HepG2 (cell line): Measurements from ENCODE around the gene SWSAP1. TPM values are rescaled to one million over a fixed set of nuclear protein-coding genes. Genes with fewer than 3 reads are reported as not detected.

Experiments used
- BCL3 ChIP-seq: sonication (generic); formaldehyde crosslinking; IDR thresholded peaks from 2 replicates; pipeline ENCODE4 v1.5.1; 2020; ENCODE audit warnings: mild to moderate bottlenecking, missing genetic modification reagents, moderate library complexity
- CENPX ChIP-seq: sonication (generic); formaldehyde crosslinking; IDR thresholded peaks from 2 replicates; pipeline ENCODE4 v1.9.0; 2021; ENCODE audit warnings: mild to moderate bottlenecking, missing genetic modification reagents, moderate library complexity
- EED ChIP-seq: sonication (generic); formaldehyde crosslinking; IDR thresholded peaks from 2 replicates; pipeline ENCODE4 v1.5.0; 2020; ENCODE audit warnings: mild to moderate bottlenecking, missing genetic modification reagents
- HIC2 ChIP-seq: sonication (generic); formaldehyde crosslinking; IDR thresholded peaks from 2 replicates; pipeline ENCODE4 v1.9.0; 2022; ENCODE audit warnings: low read depth, missing genetic modification reagents
- HNF1B ChIP-seq: sonication (generic); formaldehyde crosslinking; IDR thresholded peaks from 2 replicates; pipeline ENCODE4 v1.5.1; 2020; ENCODE audit warnings: mild to moderate bottlenecking, moderate library complexity, missing genetic modification reagents
- HOXA3 ChIP-seq: sonication (generic); formaldehyde crosslinking; IDR thresholded peaks from 2 replicates; pipeline ENCODE4 v1.5.0; 2020; ENCODE audit warnings: missing genetic modification reagents
- IKZF4 ChIP-seq: sonication (generic); formaldehyde crosslinking; IDR thresholded peaks from 2 replicates; pipeline ENCODE4 v1.5.1; 2020; ENCODE audit warnings: borderline replicate concordance, mild to moderate bottlenecking, low read depth, missing genetic modification reagents; ENCODE audit errors: not compliant biosample characterization
- MAF1 ChIP-seq: sonication (generic); formaldehyde crosslinking; IDR thresholded peaks from 2 replicates; pipeline ENCODE4 v1.5.0; 2020; ENCODE audit warnings: missing genetic modification reagents, borderline replicate concordance
- MAX ChIP-seq: IDR thresholded peaks from 2 replicates; pipeline ENCODE4 v1.6.1; 2012; ENCODE audit warnings: inconsistent platforms
- MTA1 ChIP-seq: sonication (generic); formaldehyde crosslinking; IDR thresholded peaks from 2 replicates; pipeline ENCODE4 v1.4.0; 2020; ENCODE audit warnings: missing genetic modification reagents, mild to moderate bottlenecking, borderline replicate concordance
- PAX8 ChIP-seq: sonication (generic); formaldehyde crosslinking; IDR thresholded peaks from 2 replicates; pipeline ENCODE4 v1.8.0; 2022; ENCODE audit warnings: mild to moderate bottlenecking, missing genetic modification reagents, borderline replicate concordance
- POLR2A ChIP-seq, 2 experiments: IDR thresholded peaks; 2 replicates each; pipeline ENCODE4 v1.6.1; 2011; ENCODE audit warnings: low read depth in 2 of 2, low read length in 2 of 2, mild to moderate bottlenecking in 1 of 2, moderate library complexity in 1 of 2; ENCODE audit not compliant: insufficient read depth in 1 of 2
- SP1 ChIP-seq, 2 experiments: fragments of 450-650 bp in 1 of 2; sonication (generic) in 1 of 2; formaldehyde crosslinking in 1 of 2; IDR thresholded peaks; 2 replicates each; pipeline versions ENCODE4 v1.4.0 to v1.6.1; 2016 to 2020; ENCODE audit warnings: missing genetic modification reagents in 1 of 2
- SUZ12 ChIP-seq: fragments of 150-350 bp; IDR thresholded peaks from 2 replicates; pipeline ENCODE4 v1.6.1; 2014; ENCODE audit warnings: low read depth, low read length
- TAF15 ChIP-seq: fragments of 200-400 bp; formaldehyde crosslinking; IDR thresholded peaks from one replicate; pipeline ENCODE4 v1.6.1; 2018; ENCODE audit warnings: mild to moderate bottlenecking, low read depth, low read length; ENCODE audit not compliant: poor library complexity, severe bottlenecking
- TBP ChIP-seq: sonication (generic); formaldehyde crosslinking; IDR thresholded peaks from 2 replicates; pipeline ENCODE4 v1.5.0; 2020; ENCODE audit warnings: missing genetic modification reagents
- TEAD3 ChIP-seq: optimal IDR thresholded peaks from 2 replicates; pipeline ENCODE3; 2016; ENCODE audit warnings: borderline replicate concordance
- TFAP4 ChIP-seq: sonication (generic); IDR thresholded peaks from 2 replicates; pipeline ENCODE4 v1.6.1; 2016; ENCODE audit warnings: low read depth, borderline replicate concordance
- ZBTB8A ChIP-seq: sonication (generic); formaldehyde crosslinking; IDR thresholded peaks from 2 replicates; pipeline ENCODE4 v1.4.0; 2020; ENCODE audit warnings: mild to moderate bottlenecking, low read depth, missing genetic modification reagents, borderline replicate concordance
- ZNF607 ChIP-seq: sonication (generic); formaldehyde crosslinking; IDR thresholded peaks from 2 replicates; pipeline ENCODE4 v1.5.1; 2020; ENCODE audit warnings: missing genetic modification reagents, mild to moderate bottlenecking, borderline replicate concordance
- ZNF672 ChIP-seq: sonication (generic); formaldehyde crosslinking; IDR thresholded peaks from 2 replicates; pipeline ENCODE4 v1.8.1; 2022; ENCODE audit warnings: missing genetic modification reagents
- ZNF713 ChIP-seq: sonication (generic); formaldehyde crosslinking; IDR thresholded peaks from 2 replicates; pipeline ENCODE4 v1.4.0; 2020; ENCODE audit warnings: mild to moderate bottlenecking, missing genetic modification reagents
- ZNF724P ChIP-seq: sonication (generic); formaldehyde crosslinking; IDR thresholded peaks from 2 replicates; pipeline ENCODE4 v1.8.0; 2022; ENCODE audit warnings: missing genetic modification reagents, borderline replicate concordance
- polyA plus RNA-seq, 8 experiments: library from polyadenylated mRNA; depleted of rRNA in 3 of 8; stranded (reverse) in 7 of 8; unstranded in 1 of 8; fragments of >200 nt; fragmentation: Illumina TruSeq in 4 of 8; extraction: Trizol in 4 of 8; gene quantifications; 2 replicates each; pipeline versions ENCODE4 v1.2.1 to v1.2.3, GENCODE V29; 2011 to 2016; ENCODE audit warnings: low read depth in 4 of 8, missing spikeins in 1 of 8, mixed read lengths in 1 of 8; ENCODE audit not compliant: insufficient read depth in 1 of 8
- total RNA-seq, 5 experiments: library from RNA; depleted of rRNA; stranded (reverse); fragments of >200 nt; fragmentation: Illumina TruSeq; extraction: Trizol; gene quantifications; 2 replicates each; pipeline ENCODE4 v1.2.3, GENCODE V29; 2016; ENCODE audit warnings: low read depth in 1 of 5

The SWSAP1 gene
- total and polyA plus RNA-seq, 2 of the 13 experiments (the other 11 are each of a cell fraction or from before 2014, with no cell fraction given) = 2.7 to 3.3 TPM

GRCh38 chr19:11382898-11383705, 8.6 kb downstream of the SWSAP1 start (continued):
- no peak for TF ChIP-seq HIC2 (CRISPR knock-in tag)
- TF ChIP-seq ZNF724P (CRISPR knock-in tag) = peak; percentile 0; the same call in 1 of the 2 replicates
- no peak for TF ChIP-seq EED (CRISPR knock-in tag)
- TF ChIP-seq SP1 (IDR thresholded peaks at IDR 0.05) = no peak
- TF ChIP-seq SP1 (CRISPR knock-in tag; IDR thresholded peaks at IDR 0.05) = no peak
- peak; percentile 0; the same call in 1 of the 2 replicates for TF ChIP-seq MTA1 (CRISPR knock-in tag)
- no peak for TF ChIP-seq ZBTB8A (CRISPR knock-in tag)
- no peak for TF ChIP-seq TBP (CRISPR knock-in tag)
- TF ChIP-seq IKZF4 (CRISPR knock-in tag) = no peak
- TF ChIP-seq BCL3 = no peak; the same call in 1 of the 2 replicates
- TF ChIP-seq ZNF607 (CRISPR knock-in tag) = no peak
- TF ChIP-seq MAF1 (CRISPR knock-in tag) = 0 out of 2 replicates have a peak, but pooled peaks have one; percentile 11
- no peak for TF ChIP-seq POLR2A (IDR thresholded peaks at IDR 0.05; ENCODE audit: insufficient read depth in 1 of 2, low read depth in 2 of 2, low read length in 2 of 2)
- peak; percentile 74 for TF ChIP-seq MAX
- no peak for TF ChIP-seq ZNF713 (CRISPR knock-in tag)
- no peak for TF ChIP-seq ZNF672 (CRISPR knock-in tag)
- TF ChIP-seq PAX8 = no peak
- TF ChIP-seq CENPX (CRISPR knock-in tag) = no peak
- peak; percentile 84 for TF ChIP-seq HOXA3 (CRISPR knock-in tag)
- peak; percentile 60; the same call in 1 of the 2 replicates for TF ChIP-seq TFAP4
- peak; percentile 56 for TF ChIP-seq TEAD3 (CRISPR knock-in tag)
- TF ChIP-seq TAF15 = no peak
- TF ChIP-seq SUZ12 = no peak
- 0 out of 2 replicates have a peak, but pooled peaks have one; percentile 19 for TF ChIP-seq HNF1B (CRISPR knock-in tag)
